Heart right ventricle (tissue), 16 donors: ENCODE measurements around the gene RAB11FIP5. TPM values are rescaled to one million over a fixed set of nuclear protein-coding genes. Genes with fewer than 3 reads are reported as not detected.
A peak's percentile ranks its signal among the peaks of the same experiment; 100 is the strongest.

ENCODE experiments used
- ATAC-seq, 8 donors: fragments of 200-7000 bp; cut with Tn5 transposase; one replicate each; pipeline ENCODE4 v1.9.1; 2020; ENCODE audit warnings: mild to moderate bottlenecking in 8 of 8, moderate library complexity in 8 of 8, moderate number of reproducible peaks in 1 of 8
- DNase-seq, 2 donors: peaks; one replicate each; pipeline ENCODE4 v3.0.0-alpha.2; 2020
- H3K27ac ChIP-seq, 10 donors: fragments of 200-600 bp; sonication (generic) in 2 of 10; one replicate each; pipeline versions ENCODE4 v1.5.0 to v1.8.0; 2020 to 2022; ENCODE audit warnings: mild to moderate bottlenecking in 3 of 10
- H3K27me3 ChIP-seq, 7 donors: fragments of 200-600 bp; one replicate each; pipeline ENCODE4 v1.8.0; 2021 to 2022; ENCODE audit warnings: mild to moderate bottlenecking in 2 of 7
- H3K36me3 ChIP-seq, 9 donors: fragments of 200-600 bp; sonication (generic) in 1 of 9; one replicate each; pipeline versions ENCODE4 v1.5.0 to v1.8.0; 2020 to 2022; ENCODE audit warnings: mild to moderate bottlenecking in 2 of 9
- H3K4me1 ChIP-seq, 9 donors: fragments of 200-600 bp; sonication (generic) in 1 of 9; one replicate each; pipeline versions ENCODE4 v1.5.0 to v1.8.0; 2020 to 2022; ENCODE audit warnings: mild to moderate bottlenecking in 4 of 9
- H3K4me3 ChIP-seq, 10 donors: fragments of 200-600 bp; sonication (generic) in 2 of 10; one replicate each; pipeline versions ENCODE4 v1.5.0 to v1.8.0; 2020 to 2022; ENCODE audit warnings: mild to moderate bottlenecking in 7 of 10, moderate library complexity in 2 of 10
- H3K9me3 ChIP-seq, 11 donors: fragments of 200-600 bp in 10 of 11; sonication (generic) in 2 of 11; one replicate each; pipeline versions ENCODE4 v1.5.0 to v1.8.0; 2013 to 2022; ENCODE audit warnings: mild to moderate bottlenecking in 2 of 11, control low read depth in 1 of 11, moderate library complexity in 1 of 11
- WGBS, 2 donors: extraction: QIAGEN DNeasy Blood & Tissue Kit; methylation state at CpG; one replicate each; pipeline ENCODE4 v1.1.7; 2013; ENCODE audit warnings: inconsistent platforms in 1 of 2; 5-methylcytosine and 5-hydroxymethylcytosine counted together
- intact Hi-C, 10 donors: fragments of 100-400 bp; cut with DNase I; formaldehyde crosslinking; loops; one replicate each; pipeline versions ENCODE4 v1.11.1 to v1.14.2; 2022
- polyA plus RNA-seq, 2 donors: library from polyadenylated mRNA; stranded (reverse); fragments of 200-250 nt; gene quantifications; one replicate each; pipeline ENCODE4 v1.2.3, GENCODE V29; 2013
- total RNA-seq, 10 donors: library from RNA; stranded (reverse); fragmentation: NEBNext Ultra II Directional in 3 of 10; extraction: Animal tissue kit (Norgen Biotek cat#: 25700) in 3 of 10; gene quantifications; one replicate each; pipeline versions ENCODE4 v1.2.1 to v1.2.4, GENCODE V29; 2021 to 2023
- TF ChIP-seq, protein P1 (sequence below), 9 donors: fragments of 200-600 bp; sonication (generic) in 2 of 9; IDR thresholded peaks; one replicate each; pipeline versions ENCODE4 v1.5.0 to v1.8.0; 2021 to 2022; ENCODE audit warnings: antibody characterized with exemption in 9 of 9, mild to moderate bottlenecking in 5 of 9, moderate library complexity in 1 of 9
- donor health status: Arrhythmogenic right ventricular cardiomyopathy.
- donor health status: ischemic (EF 13 %, LVEDD 7.1; RV severe dilation, severe dysfunction).
- donor health status: healthy with polysubstance abuse.
- donor health status: DM: no; HTN: yes; CAD: no.
- donor health status: DM: no; HTN: no; CAD: no.
- donor health status: ischemic (EF 25% LVEDD 6.9; RV normal size, moderate dysfunction).
- donor health status: ischemic (EF 25% LVEDD 5.7; RV mildly dilated, moderate dysfunction).
- donor health status: healthy.
- donor health status: DM: yes; HTN: yes; CAD: no.
- donor health status: Ischemic cardiomyopathy.
- donor health status: ischemic (EF 35%, LVEDD 5.7; RV mildly dilated, moderate dysfunction).
- donor health status: nonischemic (EF 11% LVEDD 7.7; RV severe dilation, severe dysfunction).
- donor health status: DM: yes; HTN: yes; CAD: no.
- donor health status: PGD.
- donor health status: ischemic (EF 29% LVEDD 5.4; RV normal size, mild dysfunction).
- donor health status: nonischemic (EF 23%, LVEDD 6.1; RV moderate dilation, normal function).

RAB11FIP5 gene
- total and polyA plus RNA-seq, 12 donors: 6.8 to 30.4 (median 22.3) TPM

DNA sequence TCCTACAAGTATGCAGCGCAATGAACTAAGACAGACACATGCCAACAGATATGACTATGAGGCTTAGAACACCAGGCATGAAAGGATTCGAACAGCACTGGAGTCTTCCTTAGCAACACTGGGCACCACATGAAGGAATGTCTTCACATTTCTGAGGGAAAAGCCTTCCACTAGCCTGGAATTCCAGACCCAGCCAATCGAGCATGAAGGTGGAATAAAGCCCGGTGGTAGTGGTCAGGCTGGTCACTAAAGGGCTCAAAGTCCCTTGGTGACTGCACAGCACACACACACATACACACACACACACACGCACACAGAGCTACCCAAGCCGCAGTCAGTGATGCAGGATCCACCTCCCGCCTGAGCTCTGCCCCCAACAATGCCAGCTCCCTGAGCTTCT lies 21.6 kb downstream of the RAB11FIP5 start:
- Histone ChIP-seq H3K27me3 (no peaks in the 10 kb centered on the region), H3K27ac (no peak overlapping the region), H3K36me3 (peaks cover 0 to 24% (median 10%) of the 10 kb centered on the region in 9 donors), H3K4me1 (peaks cover 11 to 82% (median 51%) of the 10 kb centered on the region in 9 donors), H3K4me3 (no peak overlapping the region), H3K9me3 (no peaks in the 10 kb centered on the region)
- WGBS, 2 donors: 89 to 93% methylated on average over 7 of the region's 7 CpGs
- TF ChIP-seq, protein P1, sequence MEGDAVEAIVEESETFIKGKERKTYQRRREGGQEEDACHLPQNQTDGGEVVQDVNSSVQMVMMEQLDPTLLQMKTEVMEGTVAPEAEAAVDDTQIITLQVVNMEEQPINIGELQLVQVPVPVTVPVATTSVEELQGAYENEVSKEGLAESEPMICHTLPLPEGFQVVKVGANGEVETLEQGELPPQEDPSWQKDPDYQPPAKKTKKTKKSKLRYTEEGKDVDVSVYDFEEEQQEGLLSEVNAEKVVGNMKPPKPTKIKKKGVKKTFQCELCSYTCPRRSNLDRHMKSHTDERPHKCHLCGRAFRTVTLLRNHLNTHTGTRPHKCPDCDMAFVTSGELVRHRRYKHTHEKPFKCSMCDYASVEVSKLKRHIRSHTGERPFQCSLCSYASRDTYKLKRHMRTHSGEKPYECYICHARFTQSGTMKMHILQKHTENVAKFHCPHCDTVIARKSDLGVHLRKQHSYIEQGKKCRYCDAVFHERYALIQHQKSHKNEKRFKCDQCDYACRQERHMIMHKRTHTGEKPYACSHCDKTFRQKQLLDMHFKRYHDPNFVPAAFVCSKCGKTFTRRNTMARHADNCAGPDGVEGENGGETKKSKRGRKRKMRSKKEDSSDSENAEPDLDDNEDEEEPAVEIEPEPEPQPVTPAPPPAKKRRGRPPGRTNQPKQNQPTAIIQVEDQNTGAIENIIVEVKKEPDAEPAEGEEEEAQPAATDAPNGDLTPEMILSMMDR (IDR thresholded peaks at IDR 0.05): no peak
- intact Hi-C loops: no loop called here
- no peak for DNase-seq
- no peak for ATAC-seq

DNA sequence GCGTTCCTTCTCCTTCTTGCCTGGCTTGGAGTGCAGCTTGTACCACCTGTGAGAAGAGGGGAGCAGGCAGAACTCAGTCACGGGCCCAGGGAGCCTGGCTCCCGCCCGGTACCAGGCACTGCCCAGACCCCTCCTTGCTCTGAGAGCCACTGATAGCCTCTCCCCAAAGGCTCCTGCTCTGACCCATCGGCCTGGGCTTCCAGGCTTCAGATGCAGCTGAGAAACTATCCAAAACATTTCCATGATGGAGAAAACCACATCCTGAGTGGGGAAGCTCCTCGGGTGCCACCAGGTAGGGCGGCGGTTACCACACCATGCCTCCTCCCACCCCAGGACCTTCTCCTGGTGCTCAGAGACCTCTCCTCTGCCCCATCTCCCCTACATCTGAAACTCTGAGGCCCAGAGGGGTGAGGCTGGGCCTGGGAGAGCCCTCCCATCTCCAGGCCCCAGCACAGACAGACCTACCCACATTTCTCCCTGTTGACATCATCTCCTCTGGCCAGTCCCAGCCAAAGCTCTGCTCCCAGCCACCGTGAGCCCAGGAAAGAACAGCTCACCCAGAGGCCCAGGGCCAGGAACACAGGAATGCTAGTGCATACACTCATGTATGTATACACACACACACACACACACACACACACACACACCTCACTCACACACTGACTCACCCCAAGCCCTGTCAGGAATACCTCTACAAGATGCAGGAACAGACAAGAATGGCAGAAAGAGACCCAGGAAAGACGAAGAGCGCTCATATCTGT lies 23.3 kb downstream of the RAB11FIP5 start:
- H3K27me3 ChIP-seq: no peaks in the 10 kb centered on the region
- intact Hi-C loops: loop anchor here in 8 of 10 donors (5.0 to 10.0 kb wide), 4 partner anchors 68 to 195 kb away; no protein-coding TSS in a partner anchor
- TF ChIP-seq, protein P1 (IDR thresholded peaks at IDR 0.05): no peak
- H3K4me1 ChIP-seq: peaks cover 11 to 90% (median 48%) of the 10 kb centered on the region in 9 donors
- H3K4me3 ChIP-seq: no peak overlapping the region
- WGBS, 2 donors: 82 to 84% methylated on average over 11 of the region's 11 CpGs
- no peaks in the 10 kb centered on the region for H3K9me3 ChIP-seq
- H3K36me3 ChIP-seq: peaks cover 0 to 24% (median 10%) of the 10 kb centered on the region in 9 donors
- DNase-seq (peak in 1 of 2 donors; percentile 63), ATAC-seq (peak; percentile 70 to 90 (median 76))
- H3K27ac ChIP-seq: peak overlapping the region in 6 of 10 donors; percentile 31 to 80 (median 64)

DNA sequence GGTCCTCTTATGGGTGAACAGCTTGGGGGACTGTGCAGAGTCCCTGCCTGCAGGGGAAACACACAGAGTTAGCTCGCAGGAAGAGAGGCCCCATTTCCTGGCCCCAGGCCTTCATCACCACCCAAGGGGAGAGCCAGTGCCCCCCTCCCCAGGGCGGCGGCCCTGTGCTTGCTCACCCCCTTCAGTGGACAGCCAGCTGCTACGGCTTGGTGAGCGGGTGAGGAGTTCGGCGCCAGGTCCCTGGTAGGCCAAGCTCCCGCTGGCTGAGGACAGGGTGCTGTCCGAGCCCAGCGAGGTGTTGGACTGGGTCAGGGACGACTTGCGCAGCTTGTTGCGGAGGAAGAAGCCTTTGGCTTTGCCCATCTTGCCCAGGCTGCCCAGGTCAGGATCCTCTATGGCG lies 24.0 kb downstream of the RAB11FIP5 start:
- no peak overlapping the region for H3K4me3 ChIP-seq
- H3K27ac ChIP-seq: peak overlapping the region in 6 of 10 donors; percentile 31 to 80 (median 64)
- TF ChIP-seq, protein P1 (IDR thresholded peaks at IDR 0.05): no peak
- WGBS, 2 donors: 94 to 95% methylated on average over 14 of the region's 14 CpGs
- no peaks in the 10 kb centered on the region for H3K9me3 ChIP-seq
- peaks cover 0 to 26% (median 10%) of the 10 kb centered on the region in 9 donors for H3K36me3 ChIP-seq
- peaks cover 7 to 83% (median 40%) of the 10 kb centered on the region in 9 donors for H3K4me1 ChIP-seq
- intact Hi-C loops: loop anchor here in 8 of 10 donors (5.0 to 10.0 kb wide), 4 partner anchors 69 to 194 kb away; no protein-coding TSS in a partner anchor
- no peak for ATAC-seq
- no peaks in the 10 kb centered on the region for H3K27me3 ChIP-seq
- DNase-seq: no peak

DNA sequence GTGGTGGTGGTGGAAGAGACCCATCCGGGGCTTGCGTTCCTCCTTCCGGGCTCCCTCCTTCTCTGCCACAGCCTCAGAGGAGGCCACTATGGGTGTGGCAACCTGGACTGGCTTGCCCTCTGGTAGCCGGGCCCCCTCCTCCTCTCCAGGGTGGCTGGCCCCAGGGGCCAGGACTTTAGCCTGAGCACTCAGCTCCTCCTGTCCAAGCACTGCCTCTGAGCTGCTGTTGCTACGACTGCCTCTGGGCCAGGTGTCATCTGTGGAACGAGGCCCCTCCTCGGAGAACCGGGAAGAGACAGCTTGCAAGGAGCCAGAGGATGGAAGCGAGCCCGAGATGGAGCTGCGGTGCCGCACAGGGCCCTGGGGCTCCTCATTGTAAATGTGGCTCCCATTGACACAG lies 24.5 kb downstream of the RAB11FIP5 start:
- intact Hi-C loops: loop anchor here in 8 of 10 donors (5.0 to 10.0 kb wide), 4 partner anchors 69 to 193 kb away; no protein-coding TSS in a partner anchor
- Histone ChIP-seq H3K27ac (no peak overlapping the region), H3K4me1 (peaks cover 3 to 78% (median 35%) of the 10 kb centered on the region in 9 donors)

More for the DNA sequence above, 24.5 kb downstream of the RAB11FIP5 start:
- DNase-seq: no peak
- H3K4me3 ChIP-seq: no peak overlapping the region
- TF ChIP-seq, protein P1 (IDR thresholded peaks at IDR 0.05): no peak
- peaks cover 0 to 26% (median 10%) of the 10 kb centered on the region in 9 donors for H3K36me3 ChIP-seq
- H3K27me3 ChIP-seq: no peaks in the 10 kb centered on the region
- ATAC-seq: no peak
- no peaks in the 10 kb centered on the region for H3K9me3 ChIP-seq
- 92 to 95% methylated on average over 12 of the region's 12 CpGs for WGBS, 2 donors
